A549 (cell line): ENCODE measurements around the gene TENT5C.

Source experiments
- BHLHE40 ChIP-seq: IDR thresholded peaks from 2 replicates; pipeline ENCODE4 v1.6.1; 2012; ENCODE audit warnings: low read depth, low read length, inconsistent platforms
- CBX8 ChIP-seq: fragments of 200-600 bp; sonication (generic); IDR thresholded peaks from 2 replicates; pipeline ENCODE4 v1.6.1; 2016
- CEBPB ChIP-seq, 2 experiments: fragments of >200 bp in 1 of 2; sonication (Bioruptor Twin) in 1 of 2; formaldehyde crosslinking in 1 of 2; IDR thresholded peaks; 2 replicates each; pipeline ENCODE4 v1.6.1; 2012 to 2016
- CHD4 ChIP-seq: fragments of 200-600 bp; sonication (generic); IDR thresholded peaks from 2 replicates; pipeline ENCODE4 v1.6.1; 2016; ENCODE audit warnings: antibody characterized with exemption, mild to moderate bottlenecking, borderline replicate concordance
- RAD21 ChIP-seq, 2 experiments: fragments of >200 bp in 1 of 2; sonication (Bioruptor Twin) in 1 of 2; formaldehyde crosslinking in 1 of 2; IDR thresholded peaks in 1 of 2; conservative IDR thresholded peaks in 1 of 2; 2 replicates in 1 of 2; 3 replicates in 1 of 2; pipeline ENCODE4 v1.6.1; 2012 to 2018; ENCODE audit warnings: inconsistent platforms in 1 of 2
- TF ChIP-seq, protein P1 (sequence below): IDR thresholded peaks from 2 replicates; pipeline ENCODE4 v1.6.1; 2012
- TF ChIP-seq, protein P2 (sequence below): IDR thresholded peaks from 2 replicates; pipeline ENCODE4 v1.6.1; 2012
- TF ChIP-seq, protein P3 (sequence below): fragments of >200 bp; sonication (Bioruptor Twin); formaldehyde crosslinking; IDR thresholded peaks from 3 replicates; pipeline ENCODE4 v1.5.1; 2016

DNA sequence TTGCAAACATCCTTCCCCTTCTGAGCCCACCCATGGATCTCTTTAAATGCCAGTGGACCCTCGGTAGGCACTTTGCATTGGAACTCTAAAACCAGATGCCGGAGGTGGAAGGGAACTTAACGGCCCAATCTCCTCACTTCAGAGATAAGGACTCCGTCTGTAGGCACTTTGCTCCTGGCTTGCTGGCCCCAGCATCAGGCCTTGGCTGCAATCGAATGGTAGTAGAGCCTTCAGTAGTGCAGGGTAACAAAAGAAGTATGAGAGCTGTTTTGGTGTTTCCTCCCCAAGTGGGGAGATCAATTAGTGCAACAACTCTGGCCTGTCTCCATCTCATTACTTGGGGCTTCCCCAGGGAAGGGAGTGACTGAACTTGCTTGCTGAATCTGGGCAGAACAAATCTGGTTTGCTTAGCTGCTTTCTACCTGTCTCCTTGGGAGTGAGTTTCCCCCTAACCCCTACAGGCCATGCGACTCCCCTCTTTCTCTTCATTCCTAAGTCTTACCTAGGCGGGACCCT, 70.8 kb downstream of the TENT5C start:
- TF ChIP-seq, protein P1, sequence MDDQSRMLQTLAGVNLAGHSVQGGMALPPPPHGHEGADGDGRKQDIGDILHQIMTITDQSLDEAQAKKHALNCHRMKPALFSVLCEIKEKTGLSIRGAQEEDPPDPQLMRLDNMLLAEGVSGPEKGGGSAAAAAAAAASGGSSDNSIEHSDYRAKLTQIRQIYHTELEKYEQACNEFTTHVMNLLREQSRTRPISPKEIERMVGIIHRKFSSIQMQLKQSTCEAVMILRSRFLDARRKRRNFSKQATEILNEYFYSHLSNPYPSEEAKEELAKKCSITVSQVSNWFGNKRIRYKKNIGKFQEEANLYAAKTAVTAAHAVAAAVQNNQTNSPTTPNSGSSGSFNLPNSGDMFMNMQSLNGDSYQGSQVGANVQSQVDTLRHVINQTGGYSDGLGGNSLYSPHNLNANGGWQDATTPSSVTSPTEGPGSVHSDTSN = no peak
- TF ChIP-seq CHD4 (no peak), BHLHE40 (no peak), CEBPB (IDR thresholded peaks at IDR 0.05) (no peak), CBX8 (no peak), RAD21 (conservative IDR thresholded peaks at IDR 0.05 in 1 of 2, IDR thresholded peaks at IDR 0.05 in 1 of 2) (no peak)
- TF ChIP-seq, protein P2, sequence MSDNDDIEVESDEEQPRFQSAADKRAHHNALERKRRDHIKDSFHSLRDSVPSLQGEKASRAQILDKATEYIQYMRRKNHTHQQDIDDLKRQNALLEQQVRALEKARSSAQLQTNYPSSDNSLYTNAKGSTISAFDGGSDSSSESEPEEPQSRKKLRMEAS = no peak
- TF ChIP-seq, protein P3, sequence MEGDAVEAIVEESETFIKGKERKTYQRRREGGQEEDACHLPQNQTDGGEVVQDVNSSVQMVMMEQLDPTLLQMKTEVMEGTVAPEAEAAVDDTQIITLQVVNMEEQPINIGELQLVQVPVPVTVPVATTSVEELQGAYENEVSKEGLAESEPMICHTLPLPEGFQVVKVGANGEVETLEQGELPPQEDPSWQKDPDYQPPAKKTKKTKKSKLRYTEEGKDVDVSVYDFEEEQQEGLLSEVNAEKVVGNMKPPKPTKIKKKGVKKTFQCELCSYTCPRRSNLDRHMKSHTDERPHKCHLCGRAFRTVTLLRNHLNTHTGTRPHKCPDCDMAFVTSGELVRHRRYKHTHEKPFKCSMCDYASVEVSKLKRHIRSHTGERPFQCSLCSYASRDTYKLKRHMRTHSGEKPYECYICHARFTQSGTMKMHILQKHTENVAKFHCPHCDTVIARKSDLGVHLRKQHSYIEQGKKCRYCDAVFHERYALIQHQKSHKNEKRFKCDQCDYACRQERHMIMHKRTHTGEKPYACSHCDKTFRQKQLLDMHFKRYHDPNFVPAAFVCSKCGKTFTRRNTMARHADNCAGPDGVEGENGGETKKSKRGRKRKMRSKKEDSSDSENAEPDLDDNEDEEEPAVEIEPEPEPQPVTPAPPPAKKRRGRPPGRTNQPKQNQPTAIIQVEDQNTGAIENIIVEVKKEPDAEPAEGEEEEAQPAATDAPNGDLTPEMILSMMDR = no peak
